Osteocyte (in vitro differentiated cells): ENCODE data around the gene SNAPC2. TPM values are rescaled to one million over a fixed set of nuclear protein-coding genes. Genes with fewer than 3 reads are reported as not detected.

ENCODE experiments used
- DNase-seq: peaks from one replicate; pipeline ENCODE4 v3.0.0; 2021; ENCODE audit warnings: mixed read lengths; ENCODE audit not compliant: unreplicated experiment; ENCODE audit errors: extremely low spot score
- H3K27ac Mint-ChIP-seq: one replicate; pipeline ENCODE4 v1.8.0; 2021; ENCODE audit warnings: mild to moderate bottlenecking, mixed read lengths; ENCODE audit not compliant: unreplicated experiment
- H3K27me3 Mint-ChIP-seq: one replicate; pipeline ENCODE4 v1.8.0; 2021; ENCODE audit warnings: mixed read lengths; ENCODE audit not compliant: unreplicated experiment
- H3K36me3 Mint-ChIP-seq: one replicate; pipeline ENCODE4 v1.8.0; 2021; ENCODE audit warnings: mixed read lengths; ENCODE audit not compliant: unreplicated experiment
- H3K4me1 Mint-ChIP-seq: one replicate; pipeline ENCODE4 v1.8.0; 2021; ENCODE audit warnings: mixed read lengths; ENCODE audit not compliant: unreplicated experiment
- H3K4me3 Mint-ChIP-seq: one replicate; pipeline ENCODE4 v1.8.0; 2021; ENCODE audit warnings: mild to moderate bottlenecking, moderate library complexity, mixed read lengths; ENCODE audit not compliant: unreplicated experiment
- H3K9me3 Mint-ChIP-seq: one replicate; pipeline ENCODE4 v1.8.0; 2021; ENCODE audit warnings: mixed read lengths; ENCODE audit not compliant: unreplicated experiment
- CTCF ChIP-seq: fragments of 200-600 bp; sonication (generic); IDR thresholded peaks from 2 replicates; pipeline ENCODE4 v1.5.0; 2021; ENCODE audit warnings: antibody characterized with exemption, mild to moderate bottlenecking, moderate library complexity
- total RNA-seq: library from RNA; stranded (reverse); gene quantifications from 2 replicates; pipeline ENCODE4 v1.2.1, GENCODE V29; 2021

The SNAPC2 gene
- total RNA-seq, 1 donor from 2014 or later, result 19.6 TPM

DNA sequence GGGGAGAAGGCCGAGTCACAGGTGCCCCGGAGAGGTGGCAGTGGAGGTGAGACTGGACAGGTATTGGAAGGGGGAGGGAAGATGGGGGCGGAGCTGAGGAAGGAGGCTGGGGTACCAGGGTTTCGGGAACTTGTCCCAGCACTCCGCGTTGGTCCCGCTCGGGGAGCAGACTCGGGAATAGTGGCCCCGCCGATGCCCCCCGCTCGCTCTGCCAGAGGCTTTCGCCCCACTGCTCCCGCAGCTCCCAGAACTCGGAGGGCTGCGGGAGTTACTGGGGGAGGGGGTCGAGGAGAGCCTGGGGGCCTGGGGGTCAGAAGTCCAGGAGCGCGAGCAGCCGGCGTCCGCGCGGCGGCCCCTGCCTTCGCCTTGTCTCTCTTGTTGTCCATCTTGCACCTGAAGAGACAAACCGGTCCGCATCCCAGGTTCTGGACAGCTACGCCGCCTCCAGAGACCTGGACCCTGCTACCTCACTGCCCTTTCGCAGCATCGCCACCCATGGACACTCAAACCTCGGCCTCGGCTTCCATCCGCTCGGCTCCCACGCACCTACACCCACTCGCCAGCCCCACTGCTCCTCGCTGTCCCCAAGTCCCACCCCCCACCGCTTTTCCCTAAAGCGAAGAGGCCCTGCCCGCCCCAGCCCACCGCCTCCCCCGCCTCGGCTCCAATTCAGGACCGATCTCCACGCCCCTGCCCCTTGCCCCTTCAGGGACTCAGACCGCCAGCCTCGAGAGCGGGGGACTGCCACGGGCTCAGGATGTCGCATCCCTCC lies 46.6 kb upstream of the SNAPC2 start:
- no peaks in the 10 kb centered on the region for H3K36me3 Mint-ChIP-seq
- H3K4me1 Mint-ChIP-seq, result peaks cover 27% of the 10 kb centered on the region
- no peak for DNase-seq
- no peak overlapping the region for H3K27ac Mint-ChIP-seq
- H3K9me3 Mint-ChIP-seq, result no peaks in the 10 kb centered on the region
- H3K4me3 Mint-ChIP-seq, result peak overlapping the region; percentile 72
- TF ChIP-seq CTCF, result no peak
- H3K27me3 Mint-ChIP-seq, result peaks cover 27% of the 10 kb centered on the region

DNA sequence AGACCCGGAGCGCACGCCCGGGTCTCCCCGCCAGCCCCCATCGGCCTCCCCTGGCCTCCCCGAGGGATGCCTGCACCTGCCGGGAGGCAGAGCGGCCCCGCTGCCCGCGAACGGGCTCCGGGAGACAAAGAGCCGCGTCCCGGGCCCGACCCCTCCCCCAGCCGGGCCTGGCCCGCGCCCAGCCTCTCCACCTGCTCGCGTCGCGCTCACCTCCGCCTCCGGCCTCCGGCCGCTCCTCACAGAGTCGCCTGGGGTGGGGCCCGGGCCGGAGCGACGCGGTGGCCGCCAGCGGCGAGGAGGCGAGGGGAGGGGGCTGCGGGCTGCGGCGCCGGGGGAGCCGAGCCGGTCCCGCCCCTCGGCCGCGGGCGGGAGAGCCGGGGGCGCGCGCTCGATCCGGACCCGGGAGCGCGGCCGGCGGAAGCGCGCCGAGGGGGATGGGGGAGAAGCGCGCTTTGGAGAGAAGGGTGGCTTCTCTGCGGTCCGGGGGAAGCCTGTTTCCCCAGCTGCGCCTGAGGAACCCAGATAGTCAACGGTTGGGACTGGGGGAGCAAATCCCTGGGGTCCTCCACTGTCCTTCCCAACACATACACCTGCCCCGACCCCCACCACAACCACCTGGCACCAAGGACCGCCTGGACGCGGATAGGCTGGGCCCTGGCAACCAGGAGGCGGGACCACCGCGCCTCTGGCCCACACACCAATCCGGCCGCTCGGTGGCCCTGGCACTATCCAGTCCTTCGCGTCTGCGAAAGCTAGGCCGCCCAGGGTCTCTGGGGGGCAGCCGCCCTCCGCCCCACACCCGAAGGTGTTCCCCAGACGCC lies 45.9 kb upstream of the SNAPC2 start, which contains the start of gene PRR36:
PRR36 (minus strand) TSS at position 315 of the 821 bp plus-strand sequence. CDS start 701 bp downstream, outside the sequence.
- peak within 1 kb of the TSS; percentile 72 for H3K4me3 Mint-ChIP-seq
- no peak for DNase-seq
- H3K9me3 Mint-ChIP-seq, result no peaks in the 10 kb centered on the region
- TF ChIP-seq CTCF, result no peak
- H3K27ac Mint-ChIP-seq, result no peak within 1 kb of the TSS
- H3K27me3 Mint-ChIP-seq, result peaks cover 27% of the 10 kb centered on the region
- no peaks in the 10 kb centered on the region for H3K36me3 Mint-ChIP-seq
- peaks cover 23% of the 10 kb centered on the region for H3K4me1 Mint-ChIP-seq

DNA sequence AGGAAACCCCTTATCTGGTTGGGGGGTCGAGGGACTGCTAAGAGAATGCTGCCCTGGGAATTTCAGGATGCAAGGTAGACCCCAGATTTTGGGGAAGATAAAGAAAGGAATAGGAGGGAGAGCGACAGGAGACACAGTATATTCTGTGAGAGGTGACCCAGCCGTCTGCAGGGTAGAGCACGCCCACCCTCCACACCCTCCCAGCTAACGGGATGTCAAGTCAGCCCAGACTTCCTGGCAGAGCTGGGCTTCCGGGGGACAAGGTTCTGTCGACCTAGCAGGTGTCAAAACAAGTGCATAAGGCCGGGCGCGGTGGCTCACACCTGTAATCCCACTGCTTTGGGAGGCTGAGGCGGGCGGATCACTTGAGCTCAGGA lies 45.3 kb upstream of the SNAPC2 start:
- H3K36me3 Mint-ChIP-seq, result no peaks in the 10 kb centered on the region
- H3K4me3 Mint-ChIP-seq, result peak overlapping the region; percentile 67
- H3K4me1 Mint-ChIP-seq, result peaks cover 23% of the 10 kb centered on the region
- DNase-seq, result no peak
- no peak overlapping the region for H3K27ac Mint-ChIP-seq
- no peak for TF ChIP-seq CTCF
- peaks cover 27% of the 10 kb centered on the region for H3K27me3 Mint-ChIP-seq
- no peaks in the 10 kb centered on the region for H3K9me3 Mint-ChIP-seq

GRCh38 chr19:7877249-7877836 lies 42.8 kb upstream of the SNAPC2 start:
- Mint-ChIP-seq H3K4me1 (peaks cover 7% of the 10 kb centered on the region), H3K4me3 (no peak overlapping the region), H3K27me3 (peaks cover 22% of the 10 kb centered on the region), H3K9me3 (no peaks in the 10 kb centered on the region), H3K36me3 (no peaks in the 10 kb centered on the region), H3K27ac (no peak overlapping the region)
- DNase-seq, result no peak
- TF ChIP-seq CTCF, result no peak
